ENCODE results near the gene CAPZB.
A peak's percentile ranks its signal among the peaks of the same experiment; 100 is the strongest.

Gene CAPZB

GRCh38 chr1:19375631-19376400 is 109.5 kb downstream of the CAPZB start:
- H3K79me2 ChIP-seq (ENCODE audit: insufficient read depth, low read length): peaks cover 7% of the 10 kb centered on the region; the same call in 1 of the 2 replicates
- H3K27me3 ChIP-seq (ENCODE audit: insufficient read depth, low read length, poor library complexity): no peaks in the 10 kb centered on the region
- no peaks in the 10 kb centered on the region for H3K9me3 ChIP-seq (ENCODE audit: insufficient read depth, low read length, severe bottlenecking)
- H3K4me1 ChIP-seq (ENCODE audit: insufficient read depth, low read length): no peaks in the 10 kb centered on the region
- no peak overlapping the region for H3K9ac ChIP-seq (ENCODE audit: low read depth, low read length)
- H2AFZ ChIP-seq (ENCODE audit: low read depth, low read length): no peak overlapping the region
- no peak overlapping the region for H3K4me3 ChIP-seq (ENCODE audit: low read depth in 1 of 2, low read length in 2 of 2)
- no peak for ATAC-seq (ENCODE audit: insufficient read depth, low read depth)
- TF ChIP-seq CTCF (IDR thresholded peaks at IDR 0.05; ENCODE audit: borderline replicate concordance, extremely low read depth, low read length, poor library complexity, severe bottlenecking) (no peak), EZH2 (IDR thresholded peaks at IDR 0.05; ENCODE audit: borderline replicate concordance, low read depth, low read length, severe bottlenecking) (no peak)
- no peak overlapping the region for H3K27ac ChIP-seq (ENCODE audit: low read length)
- no peak for DNase-seq
- peaks cover 32% of the 10 kb centered on the region for H4K20me1 ChIP-seq (ENCODE audit: insufficient read depth, low read length)
- no peak overlapping the region for H3K4me2 ChIP-seq (ENCODE audit: insufficient read depth, low read length)
- peaks cover 79% of the 10 kb centered on the region for H3K36me3 ChIP-seq (ENCODE audit: insufficient read depth, low read length)

GRCh38 chr1:19374926-19375325 is 110.4 kb downstream of the CAPZB start:
- Histone ChIP-seq H3K9ac (ENCODE audit: low read depth, low read length) (no peak overlapping the region), H3K27me3 (ENCODE audit: insufficient read depth, low read length, poor library complexity) (no peaks in the 10 kb centered on the region), H3K27ac (ENCODE audit: low read length) (no peak overlapping the region), H3K36me3 (ENCODE audit: insufficient read depth, low read length) (peaks cover 73% of the 10 kb centered on the region), H2AFZ (ENCODE audit: low read depth, low read length) (no peak overlapping the region), H3K4me3 (ENCODE audit: low read depth in 1 of 2, low read length in 2 of 2) (no peak overlapping the region), H4K20me1 (ENCODE audit: insufficient read depth, low read length) (peaks cover 38% of the 10 kb centered on the region), H3K9me3 (ENCODE audit: insufficient read depth, low read length, severe bottlenecking) (no peaks in the 10 kb centered on the region), H3K4me1 (ENCODE audit: insufficient read depth, low read length) (no peaks in the 10 kb centered on the region), H3K4me2 (ENCODE audit: insufficient read depth, low read length) (no peak overlapping the region), H3K79me2 (ENCODE audit: insufficient read depth, low read length) (peaks cover 7% of the 10 kb centered on the region; the same call in 1 of the 2 replicates)
- TF ChIP-seq EZH2 (IDR thresholded peaks at IDR 0.05; ENCODE audit: borderline replicate concordance, low read depth, low read length, severe bottlenecking) (no peak), CTCF (IDR thresholded peaks at IDR 0.05; ENCODE audit: borderline replicate concordance, extremely low read depth, low read length, poor library complexity, severe bottlenecking) (no peak)
- no peak for DNase-seq
- ATAC-seq (ENCODE audit: insufficient read depth, low read depth): no peak

GRCh38 chr1:19374083-19374801 is 111.1 kb downstream of the CAPZB start:
- Histone ChIP-seq H3K36me3 (ENCODE audit: insufficient read depth, low read length) (peaks cover 68% of the 10 kb centered on the region), H3K27me3 (ENCODE audit: insufficient read depth, low read length, poor library complexity) (no peaks in the 10 kb centered on the region), H4K20me1 (ENCODE audit: insufficient read depth, low read length) (peaks cover 45% of the 10 kb centered on the region)

More at GRCh38 chr1:19374083-19374801, 111.1 kb downstream of the CAPZB start:
- Histone ChIP-seq H3K4me3 (ENCODE audit: low read depth in 1 of 2, low read length in 2 of 2) (no peak overlapping the region), H3K27ac (ENCODE audit: low read length) (no peak overlapping the region), H3K9ac (ENCODE audit: low read depth, low read length) (no peak overlapping the region), H3K9me3 (ENCODE audit: insufficient read depth, low read length, severe bottlenecking) (no peaks in the 10 kb centered on the region), H3K4me1 (ENCODE audit: insufficient read depth, low read length) (no peaks in the 10 kb centered on the region), H3K4me2 (ENCODE audit: insufficient read depth, low read length) (no peak overlapping the region), H3K79me2 (ENCODE audit: insufficient read depth, low read length) (peaks cover 12% of the 10 kb centered on the region), H2AFZ (ENCODE audit: low read depth, low read length) (no peak overlapping the region)
- TF ChIP-seq EZH2 (IDR thresholded peaks at IDR 0.05; ENCODE audit: borderline replicate concordance, low read depth, low read length, severe bottlenecking): no peak
- peak; percentile 45 for TF ChIP-seq CTCF (IDR thresholded peaks at IDR 0.05; ENCODE audit: borderline replicate concordance, extremely low read depth, low read length, poor library complexity, severe bottlenecking)
- DNase-seq (no peak), ATAC-seq (ENCODE audit: insufficient read depth, low read depth) (peak; percentile 66; the same call in 2 of the 3 replicates)

Measured in DND-41 (cell line).